ENCODE measurements around the gene DICER1.
"Not testable (repeated sequence)": the region's sequence is repeated elsewhere in the genome, so short reads cannot be mapped to it uniquely, and the experiment has no call there.

Gene DICER1

DNA sequence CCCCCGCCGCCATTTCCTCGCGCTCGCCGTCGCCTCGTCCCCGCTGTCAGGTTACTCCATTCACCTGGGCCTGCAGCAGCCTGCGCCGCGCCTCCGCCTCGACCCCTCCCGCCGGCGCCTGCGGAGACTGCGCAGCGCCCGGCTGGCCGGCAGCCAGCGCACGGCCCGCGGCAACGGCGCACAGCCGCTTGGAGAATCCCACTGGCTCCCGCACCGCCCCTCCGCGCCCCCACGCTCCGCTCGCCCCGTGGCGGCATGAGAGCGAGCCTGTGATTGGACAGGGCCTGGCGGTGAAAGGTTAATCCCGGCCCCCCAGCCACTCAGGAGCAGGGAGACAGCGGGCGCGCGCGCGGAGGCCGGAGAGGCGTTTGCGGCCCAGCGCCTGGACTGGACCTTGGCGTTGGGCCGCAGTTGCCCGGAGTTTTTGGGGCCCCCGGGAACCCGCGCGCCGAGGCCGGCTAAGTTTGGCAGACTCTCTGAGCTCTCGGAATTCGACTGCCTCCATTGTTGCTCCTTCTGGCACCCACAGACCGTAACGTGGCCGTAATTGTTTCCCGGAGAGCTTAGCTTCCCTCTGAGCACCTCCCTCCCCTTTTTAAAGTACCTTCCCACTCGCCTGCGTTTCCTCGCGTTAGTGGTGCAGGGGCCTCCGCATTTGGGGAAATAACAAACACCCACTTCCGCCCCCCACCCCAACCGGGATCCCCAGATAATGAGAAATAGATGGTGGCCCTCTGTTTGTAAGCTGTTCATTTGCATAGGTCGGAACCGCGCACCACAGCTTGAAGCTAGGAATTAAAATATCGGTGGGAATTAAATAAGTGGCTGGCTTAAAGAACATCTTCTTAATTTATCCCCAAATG, at the start of gene DICER1:
Gene DICER1 (minus strand): TSS at position 203 of the 863 bp plus-strand sequence. CDS start 24,071 bp downstream, outside the sequence.
- peak; percentile 92 for DNase-seq

GRCh38 chr14:95206534-95206933, 49.2 kb upstream of the DICER1 start:
- DNase-seq = peak; percentile 52

DNA sequence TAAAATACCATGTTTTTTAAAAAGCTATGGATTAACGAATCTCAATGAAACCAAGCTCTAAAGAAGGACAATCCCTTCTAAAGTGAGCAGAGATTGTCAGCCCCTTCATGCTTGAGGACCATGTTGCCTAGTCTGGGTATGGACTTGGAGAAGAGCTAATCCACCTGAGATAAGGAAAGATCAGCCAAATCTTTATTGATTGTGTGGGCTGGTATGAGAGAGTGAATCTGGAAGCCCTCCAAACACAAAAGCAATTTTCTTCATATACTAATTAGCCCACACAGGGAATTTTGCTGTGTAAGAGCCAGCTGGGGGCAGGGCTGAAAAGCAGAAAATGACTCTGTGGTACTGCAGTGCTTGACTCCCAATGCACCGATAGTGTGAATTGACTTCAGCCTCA, 47.4 kb upstream of the DICER1 start:
- no peak for DNase-seq

- not testable (repeated sequence) for DNase-seq
Observed at GRCh38 chr14:95201745-95202144, 44.4 kb upstream of the DICER1 start.

DNA sequence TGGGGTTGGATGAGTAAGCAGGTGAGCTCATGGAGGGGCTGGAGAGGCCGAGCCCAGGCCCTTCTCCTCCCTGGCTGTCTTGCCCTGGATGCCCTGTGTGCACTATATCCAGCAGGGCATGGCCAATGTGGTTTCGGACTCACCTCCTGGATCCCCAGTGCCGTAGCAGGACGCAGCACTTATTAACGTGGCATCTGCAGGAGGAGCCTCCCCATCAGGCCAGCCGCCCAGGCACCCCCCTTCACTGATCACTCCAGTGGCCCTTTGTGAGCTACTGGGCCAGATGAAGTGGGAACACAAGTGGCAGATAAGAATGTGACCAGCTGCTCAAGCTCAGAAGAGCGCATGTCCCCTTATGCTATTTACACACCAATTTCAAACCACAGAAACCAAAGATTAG, 43.1 kb upstream of the DICER1 start:
- no peak for DNase-seq

- DNase-seq = no peak
Observed at GRCh38 chr14:95199298-95199983, 42.1 kb upstream of the DICER1 start.

DNA sequence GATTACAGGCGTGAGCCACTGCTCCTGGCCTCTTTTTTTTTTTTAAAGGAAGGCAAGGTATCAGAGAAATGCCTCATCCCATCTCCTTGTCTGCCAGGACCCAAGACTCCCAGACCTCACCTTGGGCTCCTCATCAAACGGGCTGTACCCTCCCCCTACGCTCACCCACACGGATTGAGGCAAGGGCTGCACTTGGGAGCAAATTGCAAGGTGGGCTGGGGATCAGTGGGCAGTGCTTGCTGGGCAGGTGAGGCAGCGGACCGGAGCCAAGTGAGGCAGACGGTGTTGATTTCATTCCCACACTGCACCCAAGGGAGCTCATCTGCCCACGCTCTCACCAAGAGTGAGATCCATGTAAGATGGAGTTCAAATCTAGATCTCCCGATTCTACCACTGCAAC, 41.0 kb upstream of the DICER1 start:
- DNase-seq = no peak

- DNase-seq = no peak
Observed at GRCh38 chr14:95197551-95197950, 40.2 kb upstream of the DICER1 start.

DNA sequence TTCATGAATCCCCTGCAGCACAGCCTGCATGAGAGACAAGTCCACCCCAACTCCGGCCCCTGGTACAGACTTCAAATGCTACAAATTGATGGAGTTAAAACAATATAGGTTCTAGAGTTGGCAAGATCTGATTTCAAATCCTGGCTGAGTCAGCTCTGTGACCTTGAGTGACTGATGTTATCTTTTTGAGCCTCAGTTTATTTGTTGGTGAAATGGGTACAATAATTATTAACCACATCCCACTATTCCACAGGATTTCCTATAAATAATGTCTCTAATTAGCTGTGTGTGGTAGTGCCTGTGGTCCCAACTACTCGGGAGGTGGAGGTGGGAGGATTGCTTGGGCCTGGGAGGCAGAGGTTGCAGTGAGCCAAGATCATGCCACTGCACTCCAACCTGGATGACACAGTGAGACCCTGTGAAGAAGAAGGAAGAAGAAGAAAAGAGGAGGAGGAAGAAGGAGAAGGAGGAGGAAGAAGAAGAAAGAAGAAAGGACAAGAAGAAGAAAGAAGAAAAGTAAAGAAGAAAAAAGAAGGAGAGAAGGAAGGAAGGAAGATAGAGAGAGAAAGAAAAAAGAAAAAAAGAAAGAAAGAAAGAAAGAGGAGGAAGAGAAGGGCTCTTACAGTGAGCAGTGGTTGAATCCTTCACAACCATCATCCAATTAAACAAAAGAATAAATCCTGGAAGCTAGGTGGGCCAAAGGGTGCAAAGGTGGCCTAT, 39.7 kb upstream of the DICER1 start:
- DNase-seq = no peak

DNA sequence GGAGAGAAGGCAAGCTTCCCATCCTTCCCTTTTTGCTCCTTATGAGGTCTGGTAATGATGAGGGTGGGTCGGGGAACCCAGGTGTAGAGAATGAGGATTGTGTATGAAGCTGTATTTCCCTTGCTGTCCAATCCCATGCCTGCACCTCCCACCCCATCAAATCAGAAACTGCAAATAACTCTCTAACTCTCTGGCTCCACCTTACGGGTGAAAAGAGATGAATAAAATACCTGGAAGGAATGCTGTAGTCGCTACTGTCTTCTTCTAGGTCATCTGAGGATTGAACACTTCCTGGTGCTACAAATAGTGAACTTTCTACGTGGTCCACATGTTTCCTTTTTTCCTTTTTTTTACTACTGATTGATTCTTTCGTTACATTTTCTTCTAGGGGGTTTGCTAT, 38.9 kb upstream of the DICER1 start:
- DNase-seq = no peak

DNA sequence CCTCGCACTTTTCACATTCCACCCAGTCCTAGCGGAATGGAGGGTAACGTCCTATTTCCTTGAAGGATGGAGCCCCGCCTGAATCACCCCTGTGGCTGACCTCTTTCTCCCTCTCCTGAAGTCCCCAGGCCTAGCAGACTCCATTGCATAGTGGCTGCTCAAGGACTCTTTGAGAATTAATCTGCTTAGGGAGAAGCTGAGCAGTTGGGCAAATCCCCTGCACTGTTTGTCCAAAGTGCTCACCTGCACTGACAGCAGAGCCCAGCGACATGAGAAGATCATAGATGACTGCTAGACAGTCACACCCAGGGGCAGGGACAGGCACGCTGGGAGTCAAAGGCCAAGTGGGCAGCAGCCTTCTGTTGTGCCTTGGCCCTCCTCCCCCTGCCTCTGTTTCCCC, 37.7 kb upstream of the DICER1 start:
- DNase-seq = no peak

GRCh38 chr14:95193081-95193480, 35.8 kb upstream of the DICER1 start:
- no peak for DNase-seq

DNA sequence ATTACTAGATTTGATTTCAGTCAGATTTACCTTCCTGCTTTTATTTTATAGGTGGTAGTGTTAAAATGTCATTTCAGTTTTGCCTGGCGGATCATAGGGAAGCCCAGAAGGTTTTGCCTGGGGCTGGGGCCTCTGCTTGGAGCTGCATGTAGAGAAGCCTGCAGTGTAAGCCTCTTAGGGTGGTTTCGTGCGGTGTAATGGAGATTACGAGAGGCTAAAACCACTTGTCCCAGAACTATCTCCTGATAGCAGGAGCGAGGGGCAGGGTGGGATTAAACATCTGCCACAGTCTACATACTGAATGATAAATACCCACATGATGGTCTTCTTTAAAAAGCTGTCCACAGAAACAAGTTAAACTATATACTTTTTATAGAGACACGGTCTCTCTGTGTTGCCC, 35.0 kb upstream of the DICER1 start:
- DNase-seq = no peak

DNA sequence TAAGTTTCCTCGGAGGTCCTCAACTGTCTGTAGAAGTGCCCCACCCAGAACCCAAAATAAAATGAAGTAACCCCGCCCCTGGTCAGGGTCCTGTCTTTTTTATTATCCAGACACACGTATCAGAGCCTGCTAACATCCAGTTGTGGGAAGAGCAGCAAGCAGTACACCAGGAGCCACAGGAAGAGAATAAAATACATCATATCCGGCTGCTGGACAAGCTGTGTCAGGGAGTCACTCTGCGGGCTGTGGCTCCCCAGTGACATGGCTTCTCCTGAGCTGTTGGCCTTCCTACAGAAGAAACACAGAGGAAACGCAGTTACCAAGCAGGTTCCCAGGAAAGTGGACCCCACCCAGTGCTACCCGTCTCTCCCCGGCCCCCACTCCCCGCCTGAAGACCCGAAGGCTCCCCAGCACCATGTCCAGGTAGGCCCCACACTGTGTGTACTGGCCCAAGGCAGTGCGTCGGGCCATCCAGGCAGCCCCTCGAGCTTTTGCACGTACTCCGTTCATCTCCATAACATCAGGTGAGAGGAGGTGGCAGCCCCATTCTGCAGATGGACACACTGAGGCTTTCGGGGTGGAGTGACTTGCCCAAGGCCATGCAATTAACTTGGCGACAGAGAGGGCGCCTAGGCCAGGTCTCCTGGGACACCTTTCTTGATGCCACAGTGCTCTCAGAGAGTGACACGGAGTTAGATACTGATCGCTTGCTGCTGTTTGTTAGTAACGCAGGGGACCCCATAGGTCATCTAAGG, 34.3 kb upstream of the DICER1 start:
- DNase-seq = no peak

DNA sequence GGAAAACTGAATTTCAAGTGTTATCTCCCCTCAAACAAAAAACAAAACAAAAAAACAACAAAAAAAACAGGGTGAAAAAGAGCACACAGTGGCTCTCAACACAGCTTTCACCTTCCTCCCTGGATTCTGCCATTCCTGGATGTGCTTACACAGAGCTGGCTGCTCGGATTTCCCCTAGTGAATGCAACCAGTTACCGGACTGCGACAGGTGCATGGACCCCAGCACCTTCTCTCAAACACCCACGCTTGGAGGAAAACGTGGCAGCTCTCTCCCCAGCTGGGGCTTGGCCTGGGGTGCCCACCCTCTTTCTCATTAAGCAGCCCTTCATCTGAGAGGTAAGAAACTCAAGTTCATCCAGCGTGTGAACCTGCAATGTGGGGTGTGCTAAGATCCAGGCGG, 33.5 kb upstream of the DICER1 start:
- no peak for DNase-seq

DNA sequence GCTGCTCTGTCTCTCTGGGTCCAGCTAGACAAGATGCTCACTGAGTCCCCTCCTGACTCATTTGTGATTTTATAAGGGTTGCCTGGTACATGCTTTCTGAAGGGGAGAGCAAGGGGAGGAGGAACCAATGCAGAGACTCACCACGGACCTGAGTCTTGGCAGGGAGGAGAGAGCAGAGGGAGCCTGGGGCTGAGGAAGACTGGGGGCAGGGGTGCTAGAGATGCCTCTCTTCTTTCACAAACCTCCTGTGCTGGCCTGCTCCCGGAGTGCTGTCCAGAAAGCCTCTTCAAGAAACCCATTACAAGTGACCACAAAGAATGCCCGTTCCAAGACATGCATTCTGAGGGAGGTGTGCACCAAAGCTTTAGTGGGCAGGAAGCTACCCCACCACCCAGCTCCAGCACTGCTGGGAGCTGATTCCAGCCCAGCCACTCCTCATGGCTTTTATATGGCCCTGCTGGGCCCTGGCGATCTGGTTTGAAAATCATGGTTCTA, 33.1 kb upstream of the DICER1 start:
- DNase-seq = no peak

GRCh38 chr14:95189367-95190132, 32.2 kb upstream of the DICER1 start:
- DNase-seq = peak; percentile 70

DNA sequence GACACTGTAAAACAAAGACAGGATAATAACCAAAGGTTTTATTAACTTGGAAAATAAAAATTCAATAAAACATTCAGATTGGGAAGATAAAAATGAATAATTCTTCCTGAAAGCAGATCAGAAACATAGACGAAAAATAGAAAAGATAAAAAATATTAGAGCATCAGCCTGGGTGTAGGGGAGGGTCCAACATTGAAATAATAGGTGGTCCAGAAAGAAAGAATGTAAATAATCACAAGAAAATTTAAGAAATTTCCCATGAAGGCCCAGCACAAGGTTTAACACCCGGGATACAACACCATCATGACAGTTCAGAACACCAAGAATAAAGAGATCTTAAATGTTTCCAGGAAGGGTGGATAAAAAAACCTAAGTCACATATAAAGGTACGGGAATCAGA, 31.1 kb upstream of the DICER1 start:
- DNase-seq = no peak

DNA sequence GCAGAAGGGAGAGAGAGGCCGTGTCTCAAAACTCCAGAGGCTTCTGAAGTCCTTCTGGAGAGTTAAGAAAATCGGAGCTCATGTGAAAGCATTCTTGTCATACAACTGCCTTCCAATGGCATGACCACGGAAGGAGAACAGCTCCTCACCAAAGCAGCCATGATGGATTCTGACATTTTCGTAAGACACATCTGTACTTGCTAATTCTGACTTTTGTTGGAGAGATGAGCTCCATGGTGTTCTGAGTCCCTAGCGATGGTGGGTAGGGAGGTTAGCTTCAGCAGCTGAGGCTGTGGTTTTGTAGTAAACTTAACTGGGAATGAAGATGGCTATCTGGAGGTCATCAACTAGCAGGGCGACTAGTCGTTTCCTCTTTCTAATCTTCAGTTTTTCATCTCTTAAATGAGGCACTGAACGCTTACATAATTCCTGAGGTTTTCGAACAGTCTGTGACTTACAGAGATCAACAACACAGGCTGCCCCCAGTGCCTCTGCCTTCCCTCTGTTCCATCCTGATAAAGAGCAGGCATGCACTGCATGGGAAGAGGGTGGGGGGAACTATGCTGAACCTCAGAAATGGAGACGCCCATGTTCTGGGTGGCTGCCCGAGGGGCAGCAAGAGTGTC, 28.6 kb upstream of the DICER1 start:
- DNase-seq = no peak

GRCh38 chr14:95185033-95185766, 27.9 kb upstream of the DICER1 start:
- peak; percentile 56 for DNase-seq

DNA sequence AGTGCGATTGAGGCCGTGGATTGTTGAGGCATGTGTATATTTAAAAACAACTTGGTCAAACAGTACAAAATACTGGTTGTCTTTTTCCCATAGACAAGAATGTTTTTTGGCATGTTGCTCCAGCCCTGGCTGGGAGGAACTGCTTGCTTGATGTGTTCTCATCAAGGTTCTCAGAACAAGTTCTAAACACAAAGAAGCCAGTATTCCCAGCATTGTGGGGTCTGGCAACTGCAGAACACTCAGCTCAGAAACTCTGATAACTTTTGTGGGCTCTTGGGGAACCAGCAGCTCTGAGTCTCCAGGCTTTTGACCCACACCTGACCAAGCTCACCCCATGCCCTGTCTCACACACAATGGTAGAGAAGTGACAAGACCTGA, 27.1 kb upstream of the DICER1 start:
- no peak for DNase-seq
